ENCODE results near the gene NAT8.
"Not testable (repeated sequence)": the region's sequence is repeated elsewhere in the genome, so short reads cannot be mapped to it uniquely, and the experiment has no call there.

- not testable (repeated sequence) for TF ChIP-seq ZNF101 (CRISPR knock-in tag; IDR thresholded peaks at IDR 0.05; ENCODE audit: borderline replicate concordance, low read depth); POLR2A (IDR thresholded peaks at IDR 0.05; ENCODE audit: insufficient read depth in 1 of 2, low read depth in 2 of 2, low read length in 2 of 2); ZFX (CRISPR knock-in tag; IDR thresholded peaks at IDR 0.05; ENCODE audit: low read depth); CTCF (CRISPR knock-in tag; IDR thresholded peaks at IDR 0.05); ZNF224 (CRISPR knock-in tag; IDR thresholded peaks at IDR 0.05); RAD51 (IDR thresholded peaks at IDR 0.05; ENCODE audit: borderline replicate concordance); CEBPB (IDR thresholded peaks at IDR 0.05; ENCODE audit: borderline replicate concordance, low read depth, low read length); POLR2AphosphoS5 (IDR thresholded peaks at IDR 0.05; ENCODE audit: low read depth, low read length); ZNF142 (CRISPR knock-in tag; IDR thresholded peaks at IDR 0.05); ZBTB33 (CRISPR knock-in tag; IDR thresholded peaks at IDR 0.05)
These were observed 42.1 kb upstream of the NAT8 start for GRCh38 chr2:73684325-73684724.
